Stimulated activated memory B cell treated with anti-CD40 and anti-IgM and Interleukin-4, amounts not matched to agents 10 μg/mL and 1 μg/mL and 100 μg/mL, for 72 hours (primary cell): ENCODE data around the gene FUZ.
"Not testable (repeated sequence)": the region's sequence is repeated elsewhere in the genome, so short reads cannot be mapped to it uniquely, and the experiment has no call there.

Experiments used
- ATAC-seq: fragments of 150-1000 bp; cut with Tn5 transposase; 2 replicates; pipeline ENCODE4 v1.10.0; 2021
- H3K27ac Mint-ChIP-seq: one replicate; pipeline ENCODE4 v1.8.0; 2022; ENCODE audit warnings: mild to moderate bottlenecking, mixed read lengths
- H3K27me3 Mint-ChIP-seq: one replicate; pipeline ENCODE4 v1.8.0; 2022; ENCODE audit warnings: mixed read lengths
- H3K36me3 Mint-ChIP-seq: one replicate; pipeline ENCODE4 v1.8.0; 2022; ENCODE audit warnings: mixed read lengths
- H3K4me1 Mint-ChIP-seq: one replicate; pipeline ENCODE4 v1.8.0; 2022; ENCODE audit warnings: mixed read lengths
- H3K4me3 Mint-ChIP-seq: one replicate; pipeline ENCODE4 v1.8.0; 2022; ENCODE audit warnings: mild to moderate bottlenecking, moderate library complexity, mixed read lengths
- H3K9me3 Mint-ChIP-seq: one replicate; pipeline ENCODE4 v1.8.0; 2022; ENCODE audit warnings: mixed read lengths

The FUZ gene

GRCh38 chr19:49824662-49825061 lies 11.6 kb upstream of the FUZ start:
- peaks cover 52% of the 10 kb centered on the region for H3K4me1 Mint-ChIP-seq

GRCh38 chr19:49823472-49823871 lies 10.4 kb upstream of the FUZ start:
- peaks cover 25% of the 10 kb centered on the region for H3K36me3 Mint-ChIP-seq
- no peaks in the 10 kb centered on the region for H3K9me3 Mint-ChIP-seq
- no peaks in the 10 kb centered on the region for H3K27me3 Mint-ChIP-seq
- peak overlapping the region; percentile 32 for H3K4me3 Mint-ChIP-seq
- peaks cover 53% of the 10 kb centered on the region for H3K4me1 Mint-ChIP-seq
- peak; percentile 82 for ATAC-seq
- H3K27ac Mint-ChIP-seq = peak overlapping the region; percentile 59

More at GRCh38 chr19:49824662-49825061, 11.6 kb upstream of the FUZ start:
- Mint-ChIP-seq H3K36me3 (peaks cover 31% of the 10 kb centered on the region), H3K27ac (peak overlapping the region; percentile 59), H3K27me3 (no peaks in the 10 kb centered on the region), H3K4me3 (no peak overlapping the region), H3K9me3 (no peaks in the 10 kb centered on the region)
- no peak for ATAC-seq

- no peak for ATAC-seq
- Mint-ChIP-seq H3K9me3 (no peaks in the 10 kb centered on the region), H3K27ac (no peak overlapping the region), H3K4me3 (no peak overlapping the region), H3K4me1 (peaks cover 44% of the 10 kb centered on the region), H3K36me3 (peaks cover 8% of the 10 kb centered on the region), H3K27me3 (no peaks in the 10 kb centered on the region)
Observed at GRCh38 chr19:49820125-49820524, 7.0 kb upstream of the FUZ start.

- Mint-ChIP-seq H3K27ac (peak overlapping the region; percentile 91), H3K4me3 (peak overlapping the region; percentile 96), H3K4me1 (peaks cover 45% of the 10 kb centered on the region)
- not testable (repeated sequence) for ATAC-seq, H3K27me3 Mint-ChIP-seq, H3K36me3 Mint-ChIP-seq, H3K9me3 Mint-ChIP-seq
Observed at GRCh38 chr19:49819452-49820115, 6.5 kb upstream of the FUZ start.

- Mint-ChIP-seq H3K36me3 (peaks cover 8% of the 10 kb centered on the region), H3K4me3 (peak overlapping the region; percentile 96), H3K27me3 (no peaks in the 10 kb centered on the region), H3K27ac (peak overlapping the region; percentile 91), H3K9me3 (no peaks in the 10 kb centered on the region), H3K4me1 (peaks cover 44% of the 10 kb centered on the region)
- ATAC-seq = no peak
Observed at GRCh38 chr19:49818649-49819370, 5.7 kb upstream of the FUZ start.

- Mint-ChIP-seq H3K27me3 (no peaks in the 10 kb centered on the region), H3K9me3 (no peaks in the 10 kb centered on the region), H3K4me1 (peaks cover 39% of the 10 kb centered on the region), H3K4me3 (peak within 1 kb of the TSS; percentile 96), H3K36me3 (peaks cover 3% of the 10 kb centered on the region), H3K27ac (peak within 1 kb of the TSS; percentile 91)
- ATAC-seq = peak; percentile 87
Observed at GRCh38 chr19:49817964-49818648, 5.0 kb upstream of the FUZ start, which contains the start of gene MED25. TSS of gene MED25 (plus strand) at chr19:49818289. CDS start at chr19:49818342, 53 bp downstream.

- H3K9me3 Mint-ChIP-seq = no peaks in the 10 kb centered on the region
- H3K27me3 Mint-ChIP-seq = no peaks in the 10 kb centered on the region
- peak overlapping the region; percentile 91 for H3K27ac Mint-ChIP-seq
- no peaks in the 10 kb centered on the region for H3K36me3 Mint-ChIP-seq
- H3K4me1 Mint-ChIP-seq = peaks cover 49% of the 10 kb centered on the region
- no peak for ATAC-seq
- H3K4me3 Mint-ChIP-seq = no peak overlapping the region
Observed at GRCh38 chr19:49816590-49816989, 3.5 kb upstream of the FUZ start.

- no peaks in the 10 kb centered on the region for H3K9me3 Mint-ChIP-seq
- peak overlapping the region; percentile 56 for H3K4me3 Mint-ChIP-seq
- H3K27ac Mint-ChIP-seq = peak overlapping the region; percentile 88
- H3K4me1 Mint-ChIP-seq = peaks cover 49% of the 10 kb centered on the region
- H3K27me3 Mint-ChIP-seq = no peaks in the 10 kb centered on the region
- H3K36me3 Mint-ChIP-seq = no peaks in the 10 kb centered on the region
- ATAC-seq = no peak
Observed at GRCh38 chr19:49814010-49814409, 918 bp upstream of the FUZ start.

GRCh38 chr19:49812452-49812996 lies 568 bp downstream of the FUZ start:
- H3K9me3 Mint-ChIP-seq = no peaks in the 10 kb centered on the region
- peak overlapping the region; percentile 91 for H3K4me3 Mint-ChIP-seq
- H3K4me1 Mint-ChIP-seq = peaks cover 55% of the 10 kb centered on the region
- no peaks in the 10 kb centered on the region for H3K27me3 Mint-ChIP-seq
- no peak for ATAC-seq
- peak overlapping the region; percentile 88 for H3K27ac Mint-ChIP-seq
- no peaks in the 10 kb centered on the region for H3K36me3 Mint-ChIP-seq

GRCh38 chr19:49811328-49811727 lies 1.8 kb downstream of the FUZ start:
- peak overlapping the region; percentile 88 for H3K27ac Mint-ChIP-seq
- ATAC-seq = no peak
- H3K4me1 Mint-ChIP-seq = peaks cover 59% of the 10 kb centered on the region
- no peaks in the 10 kb centered on the region for H3K9me3 Mint-ChIP-seq
- peaks cover 3% of the 10 kb centered on the region for H3K36me3 Mint-ChIP-seq
- no peak overlapping the region for H3K4me3 Mint-ChIP-seq
- no peaks in the 10 kb centered on the region for H3K27me3 Mint-ChIP-seq

GRCh38 chr19:49809941-49810389 lies 3.1 kb downstream of the FUZ start:
- H3K27ac Mint-ChIP-seq = peak overlapping the region; percentile 42
- peaks cover 7% of the 10 kb centered on the region for H3K36me3 Mint-ChIP-seq
- H3K27me3 Mint-ChIP-seq = no peaks in the 10 kb centered on the region
- peaks cover 63% of the 10 kb centered on the region for H3K4me1 Mint-ChIP-seq
- H3K9me3 Mint-ChIP-seq = no peaks in the 10 kb centered on the region
- ATAC-seq = no peak
- H3K4me3 Mint-ChIP-seq = peak overlapping the region; percentile 84

- peak overlapping the region; percentile 42 for H3K27ac Mint-ChIP-seq
- peak; percentile 52 for ATAC-seq
- H3K36me3 Mint-ChIP-seq = peaks cover 7% of the 10 kb centered on the region
Observed at GRCh38 chr19:49809160-49809940, 3.7 kb downstream of the FUZ start.

GRCh38 chr19:49808711-49809159 lies 4.4 kb downstream of the FUZ start:
- Mint-ChIP-seq H3K4me3 (peak overlapping the region; percentile 84), H3K9me3 (no peaks in the 10 kb centered on the region), H3K36me3 (peaks cover 11% of the 10 kb centered on the region), H3K27me3 (no peaks in the 10 kb centered on the region), H3K4me1 (peaks cover 55% of the 10 kb centered on the region), H3K27ac (peak overlapping the region; percentile 42)
- ATAC-seq = peak; percentile 65

More at GRCh38 chr19:49809160-49809940, 3.7 kb downstream of the FUZ start:
- peak overlapping the region; percentile 84 for H3K4me3 Mint-ChIP-seq
- H3K9me3 Mint-ChIP-seq = no peaks in the 10 kb centered on the region
- H3K27me3 Mint-ChIP-seq = no peaks in the 10 kb centered on the region
- peaks cover 59% of the 10 kb centered on the region for H3K4me1 Mint-ChIP-seq

GRCh38 chr19:49807904-49808675 lies 5.0 kb downstream of the FUZ start:
- no peak for ATAC-seq
- Mint-ChIP-seq H3K4me3 (peak overlapping the region; percentile 84), H3K27me3 (no peaks in the 10 kb centered on the region), H3K4me1 (peaks cover 54% of the 10 kb centered on the region), H3K9me3 (no peaks in the 10 kb centered on the region), H3K27ac (peak overlapping the region; percentile 42), H3K36me3 (peaks cover 17% of the 10 kb centered on the region)
